T-helper 17 cell (primary cell): Measurements from ENCODE around the gene TEKT2. TPM values are rescaled to one million over a fixed set of nuclear protein-coding genes. Genes with fewer than 3 reads are reported as not detected.
A peak's percentile ranks its signal among the peaks of the same experiment; 100 is the strongest.

ENCODE experiments used
- ATAC-seq: fragments of 150-1000 bp; cut with Tn5 transposase; 2 replicates; pipeline ENCODE4 v1.10.0; 2021; ENCODE audit warnings: mild to moderate bottlenecking, moderate library complexity
- DNase-seq, 3 donors: peaks; one replicate each; pipeline versions ENCODE4 v3.0.0 to v3.0.0-alpha.2; 2020 to 2021
- H3K9me3 ChIP-seq: one replicate; pipeline ENCODE4 v1.7.0; 2013; ENCODE audit warnings: low read length, mild to moderate bottlenecking; ENCODE audit not compliant: control insufficient read depth, poor library complexity, severe bottlenecking
- H3K27ac Mint-ChIP-seq: one replicate; pipeline ENCODE4 v1.8.0; 2022; ENCODE audit warnings: mild to moderate bottlenecking, moderate library complexity, mixed read lengths
- H3K27me3 Mint-ChIP-seq: one replicate; pipeline ENCODE4 v1.8.0; 2022; ENCODE audit warnings: mixed read lengths
- H3K36me3 Mint-ChIP-seq: one replicate; pipeline ENCODE4 v1.8.0; 2022; ENCODE audit warnings: low read depth, mixed read lengths
- H3K4me1 Mint-ChIP-seq: one replicate; pipeline ENCODE4 v1.8.0; 2022; ENCODE audit warnings: mild to moderate bottlenecking, mixed read lengths
- H3K4me3 Mint-ChIP-seq: one replicate; pipeline ENCODE4 v1.8.0; 2022; ENCODE audit warnings: mild to moderate bottlenecking, moderate library complexity, mixed read lengths
- total RNA-seq, 4 donors: library from RNA in 2 of 4; stranded (reverse) in 2 of 4; gene quantifications; one replicate each; pipeline ENCODE4 v1.2.3 and lab custom pipeline; 2022 to 2026

The TEKT2 gene
- total RNA-seq, 2 donors from 2014 or later = 0.29 to 0.30 TPM

DNA sequence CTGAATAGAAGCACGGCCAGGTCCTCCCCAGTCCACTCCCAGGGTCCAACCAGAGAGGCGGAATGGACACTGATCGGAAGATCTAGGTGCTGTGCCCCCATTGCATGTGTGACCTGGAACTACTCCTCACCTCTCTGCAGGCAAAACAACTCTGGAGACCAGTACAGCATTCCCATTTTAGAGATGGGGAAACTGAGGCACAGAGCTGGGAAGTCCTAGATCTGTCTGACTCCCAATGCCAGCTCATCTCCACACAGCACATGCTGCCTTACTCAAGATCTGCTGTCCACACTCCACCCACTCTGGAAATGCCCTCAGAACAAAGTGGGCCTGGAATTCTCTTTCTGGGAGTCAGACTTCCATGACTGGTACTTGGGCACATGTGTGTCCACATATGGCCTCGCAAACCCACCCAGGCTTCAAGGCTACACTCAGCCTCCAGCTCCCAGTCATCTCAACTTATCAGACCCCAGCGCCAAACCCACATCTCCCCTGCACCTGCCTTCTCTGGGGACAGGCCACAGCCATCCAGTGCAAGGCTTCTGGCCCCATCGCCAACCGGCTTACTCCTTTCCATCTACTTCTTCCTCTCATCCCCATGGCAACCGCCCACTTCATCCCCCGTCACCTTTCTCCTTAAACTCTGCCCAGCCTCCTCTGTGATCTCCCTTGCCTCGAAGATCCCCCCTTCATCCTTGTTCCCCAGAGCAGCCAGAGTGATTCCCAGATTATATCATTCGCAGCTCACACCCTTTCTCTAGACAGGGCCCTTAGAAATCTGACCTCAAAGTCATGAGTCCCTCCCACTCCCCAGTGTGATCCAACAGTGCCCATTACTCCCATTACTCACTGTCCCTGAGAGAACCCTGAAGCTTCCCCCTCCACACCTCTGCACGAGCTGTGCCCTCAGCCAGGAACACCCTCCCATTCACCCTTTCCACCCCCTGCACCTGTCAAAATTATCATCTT, 38.5 kb downstream of the TEKT2 start:
- Mint-ChIP-seq H3K36me3 (peaks cover 9% of the 10 kb centered on the region), H3K27ac (no peak overlapping the region), H3K4me3 (no peak overlapping the region), H3K27me3 (peaks cover 51% of the 10 kb centered on the region), H3K4me1 (peaks cover 29% of the 10 kb centered on the region)
- ATAC-seq (no peak), DNase-seq (no peak)
- no peaks in the 10 kb centered on the region for H3K9me3 ChIP-seq

DNA sequence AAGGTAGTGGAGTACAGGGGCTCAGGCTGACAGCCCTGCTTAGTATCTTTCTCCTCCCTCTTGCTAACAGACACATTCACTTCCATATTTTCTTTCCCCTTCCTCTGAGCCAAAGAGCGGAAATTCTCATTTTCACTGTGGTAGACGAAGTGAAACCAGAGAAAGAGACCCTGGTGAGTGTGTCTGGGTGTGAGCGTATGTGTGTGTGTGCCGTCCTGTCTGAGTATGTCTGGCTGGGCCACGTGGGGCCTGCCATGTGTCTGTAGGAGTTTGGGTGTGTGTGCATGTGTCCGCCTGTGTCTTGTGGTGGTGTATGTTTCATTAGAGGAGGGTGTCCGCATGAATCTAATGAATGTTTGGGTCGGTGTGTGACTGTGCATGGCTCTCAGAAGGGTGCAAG, 39.5 kb downstream of the TEKT2 start:
- DNase-seq (no peak), ATAC-seq (peak; percentile 55)
- no peaks in the 10 kb centered on the region for H3K9me3 ChIP-seq
- Mint-ChIP-seq H3K27ac (no peak overlapping the region), H3K4me1 (peaks cover 32% of the 10 kb centered on the region), H3K4me3 (peak overlapping the region; percentile 73), H3K36me3 (peaks cover 9% of the 10 kb centered on the region), H3K27me3 (peaks cover 51% of the 10 kb centered on the region)

DNA sequence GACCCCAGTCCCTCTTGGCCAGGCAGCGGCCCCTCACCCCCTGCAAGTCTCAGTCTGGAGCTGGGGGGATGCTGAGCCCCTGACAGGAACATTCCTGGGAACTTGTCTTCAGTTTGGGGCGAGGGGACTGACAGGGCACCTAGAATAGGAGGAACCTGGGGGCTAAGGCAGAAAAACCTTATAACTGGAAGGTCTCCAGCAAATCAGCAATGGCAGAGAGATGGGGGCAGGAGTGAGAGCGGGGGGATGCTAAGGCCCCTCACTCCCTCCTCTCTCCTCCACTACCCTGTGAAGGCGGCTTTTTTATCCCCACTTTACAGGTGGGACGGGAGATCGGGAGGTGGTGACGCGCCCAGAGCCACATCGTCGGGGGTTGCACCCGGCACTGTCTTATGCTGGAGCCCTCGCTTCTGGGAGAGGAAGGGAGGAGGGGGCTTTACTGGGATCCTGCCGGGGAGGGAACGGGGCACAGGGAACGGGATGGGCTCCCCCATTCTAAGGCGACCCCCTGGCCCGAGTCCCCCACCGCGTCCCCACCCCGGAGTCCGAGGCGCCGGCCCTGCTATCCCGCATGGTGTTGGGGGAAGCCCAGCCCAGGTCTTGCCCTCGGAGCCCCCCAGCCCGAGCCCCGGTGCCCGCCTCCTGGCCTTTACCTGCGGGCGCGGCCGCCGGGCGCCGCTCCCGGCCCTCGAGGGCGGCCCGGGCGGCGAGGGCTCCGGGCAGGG, 40.7 kb downstream of the TEKT2 start:
- Mint-ChIP-seq H3K27me3 (peaks cover 51% of the 10 kb centered on the region), H3K27ac (no peak overlapping the region), H3K4me1 (peaks cover 32% of the 10 kb centered on the region), H3K4me3 (peak overlapping the region; percentile 75), H3K36me3 (peaks cover 9% of the 10 kb centered on the region)
- H3K9me3 ChIP-seq = no peaks in the 10 kb centered on the region
- ATAC-seq (no peak), DNase-seq (no peak)

DNA sequence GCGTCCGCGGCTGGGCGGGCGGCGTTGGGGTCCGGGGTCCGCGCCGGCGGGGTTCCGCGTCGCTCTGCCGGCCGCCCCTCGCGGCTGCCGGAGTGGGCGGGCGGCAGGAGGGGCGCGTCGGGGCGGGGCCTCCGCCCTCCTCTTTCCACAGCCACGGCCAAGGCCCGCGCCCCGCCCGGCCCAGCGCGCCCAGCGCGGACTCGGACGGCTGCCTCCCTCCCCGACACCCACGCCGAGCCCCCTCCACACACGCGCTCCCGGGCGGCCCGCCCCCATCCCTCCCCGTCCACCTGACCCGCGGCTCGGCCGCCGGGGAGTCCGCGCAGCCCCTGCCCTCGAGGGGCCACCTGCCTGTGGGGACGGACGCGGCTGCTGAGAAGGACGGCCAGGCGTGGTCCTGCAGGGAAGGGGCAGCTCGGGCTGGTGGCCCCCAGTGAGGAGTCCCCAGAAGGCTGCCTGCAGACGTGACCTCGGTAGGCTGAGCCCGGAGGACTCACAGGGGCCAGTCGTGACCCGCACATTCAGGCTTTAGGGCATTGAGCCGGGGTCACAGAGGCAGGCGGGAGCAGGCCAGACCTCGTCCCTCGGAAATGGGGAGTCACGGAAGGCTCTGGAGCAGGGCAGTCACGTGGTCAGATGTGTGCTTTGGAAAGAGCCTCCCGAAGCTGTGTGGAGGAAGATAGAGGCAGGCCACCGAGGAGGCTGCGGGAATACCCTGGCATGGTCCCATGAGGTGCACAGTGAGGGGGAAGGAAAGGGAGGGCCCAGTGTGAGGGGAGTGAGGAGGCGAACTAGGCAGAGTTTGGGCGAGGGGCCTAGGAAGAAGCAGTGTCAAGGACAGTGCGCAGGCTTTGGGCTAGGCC, 41.5 kb downstream of the TEKT2 start, which contains the start of gene COL8A2:
Gene COL8A2, minus strand, starts transcription at position 94 of the 863 bp plus-strand sequence. CDS start 24,980 bp downstream, outside the sequence.
- H3K27me3 Mint-ChIP-seq = peaks cover 45% of the 10 kb centered on the region
- no peak for DNase-seq
- peaks cover 32% of the 10 kb centered on the region for H3K4me1 Mint-ChIP-seq
- H3K4me3 Mint-ChIP-seq = peak within 1 kb of the TSS; percentile 78
- H3K27ac Mint-ChIP-seq = no peak within 1 kb of the TSS
- peak; percentile 50 for ATAC-seq
- peaks cover 9% of the 10 kb centered on the region for H3K36me3 Mint-ChIP-seq
- no peaks in the 10 kb centered on the region for H3K9me3 ChIP-seq

DNA sequence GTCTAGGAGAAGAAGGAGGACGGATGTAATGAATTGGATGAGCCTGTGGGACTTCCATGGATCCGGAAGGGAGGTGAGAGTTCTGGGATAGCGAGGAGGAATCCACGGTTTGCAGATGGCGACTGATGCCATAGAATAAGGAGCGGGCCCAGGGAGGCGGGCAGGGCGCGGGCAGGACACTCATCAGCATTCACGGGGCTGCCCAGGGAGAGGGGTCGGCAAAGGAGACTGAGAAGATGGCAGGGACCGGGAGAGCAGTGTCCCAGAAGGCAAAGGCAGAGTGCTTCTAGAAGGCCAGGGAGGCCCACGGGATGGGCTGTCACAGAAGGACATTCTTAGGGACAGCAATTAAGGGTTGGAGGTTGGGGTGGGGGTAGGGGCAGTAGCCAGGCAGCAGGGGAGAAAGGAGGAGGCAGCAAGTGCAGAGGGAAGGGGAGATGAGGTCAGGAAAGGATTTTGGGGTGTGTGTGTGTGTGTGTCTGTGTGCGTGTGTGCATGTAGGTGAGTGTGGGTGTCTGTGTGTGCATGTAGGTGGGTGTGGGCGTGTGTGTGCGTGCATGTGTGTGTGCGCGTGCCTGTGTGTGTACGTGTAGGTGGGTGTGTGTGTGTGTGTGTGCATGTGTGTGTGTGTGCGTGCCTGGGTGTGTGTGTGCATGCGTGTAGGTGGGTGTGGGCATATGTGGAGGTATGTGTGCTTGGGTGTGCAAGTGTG, 42.3 kb downstream of the TEKT2 start:
- DNase-seq (no peak), ATAC-seq (no peak)
- peaks cover 43% of the 10 kb centered on the region for H3K27me3 Mint-ChIP-seq
- no peak overlapping the region for H3K27ac Mint-ChIP-seq
- peak overlapping the region; percentile 78 for H3K4me3 Mint-ChIP-seq
- H3K36me3 Mint-ChIP-seq = peaks cover 9% of the 10 kb centered on the region
- H3K9me3 ChIP-seq = no peaks in the 10 kb centered on the region
- peaks cover 32% of the 10 kb centered on the region for H3K4me1 Mint-ChIP-seq

DNA sequence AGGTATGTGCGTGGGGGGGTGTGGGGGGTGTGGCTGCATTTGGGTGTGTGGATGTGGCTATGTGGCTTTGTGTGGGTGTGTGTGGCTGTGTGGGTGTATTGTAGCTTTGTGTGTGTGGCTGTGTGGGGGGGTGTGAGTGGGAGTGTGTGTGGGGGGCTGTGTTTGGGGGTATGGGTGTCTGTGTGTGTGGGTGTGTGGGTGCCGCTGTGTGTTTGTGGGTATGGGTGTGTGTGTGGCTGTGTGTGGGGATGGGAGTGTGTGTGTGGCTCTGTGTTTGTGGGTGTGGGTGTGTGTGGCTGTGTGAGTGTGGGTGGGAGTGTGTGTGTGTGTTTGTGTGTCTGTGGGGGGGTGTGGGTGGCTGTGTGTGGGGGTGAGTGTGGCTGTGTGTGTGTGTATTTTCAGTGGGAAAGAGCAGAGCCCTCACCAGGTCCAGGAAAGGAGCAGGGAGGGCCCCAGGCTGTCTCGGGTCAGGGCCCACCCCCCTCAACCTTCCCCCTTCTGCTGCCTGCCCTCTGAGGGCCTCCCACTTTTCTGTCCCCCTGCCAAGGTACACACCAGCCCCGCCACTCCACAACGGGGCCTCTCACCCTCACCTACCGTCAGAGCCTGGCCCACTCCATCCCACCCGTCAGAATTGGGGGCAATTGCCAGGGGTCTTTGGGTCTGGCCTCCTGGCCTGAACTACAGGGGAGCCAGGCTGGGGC, 43.1 kb downstream of the TEKT2 start:
- Mint-ChIP-seq H3K4me1 (peaks cover 32% of the 10 kb centered on the region), H3K27me3 (peaks cover 40% of the 10 kb centered on the region), H3K36me3 (peaks cover 9% of the 10 kb centered on the region), H3K27ac (no peak overlapping the region), H3K4me3 (peak overlapping the region; percentile 49)
- ATAC-seq (no peak), DNase-seq (no peak)
- no peaks in the 10 kb centered on the region for H3K9me3 ChIP-seq

DNA sequence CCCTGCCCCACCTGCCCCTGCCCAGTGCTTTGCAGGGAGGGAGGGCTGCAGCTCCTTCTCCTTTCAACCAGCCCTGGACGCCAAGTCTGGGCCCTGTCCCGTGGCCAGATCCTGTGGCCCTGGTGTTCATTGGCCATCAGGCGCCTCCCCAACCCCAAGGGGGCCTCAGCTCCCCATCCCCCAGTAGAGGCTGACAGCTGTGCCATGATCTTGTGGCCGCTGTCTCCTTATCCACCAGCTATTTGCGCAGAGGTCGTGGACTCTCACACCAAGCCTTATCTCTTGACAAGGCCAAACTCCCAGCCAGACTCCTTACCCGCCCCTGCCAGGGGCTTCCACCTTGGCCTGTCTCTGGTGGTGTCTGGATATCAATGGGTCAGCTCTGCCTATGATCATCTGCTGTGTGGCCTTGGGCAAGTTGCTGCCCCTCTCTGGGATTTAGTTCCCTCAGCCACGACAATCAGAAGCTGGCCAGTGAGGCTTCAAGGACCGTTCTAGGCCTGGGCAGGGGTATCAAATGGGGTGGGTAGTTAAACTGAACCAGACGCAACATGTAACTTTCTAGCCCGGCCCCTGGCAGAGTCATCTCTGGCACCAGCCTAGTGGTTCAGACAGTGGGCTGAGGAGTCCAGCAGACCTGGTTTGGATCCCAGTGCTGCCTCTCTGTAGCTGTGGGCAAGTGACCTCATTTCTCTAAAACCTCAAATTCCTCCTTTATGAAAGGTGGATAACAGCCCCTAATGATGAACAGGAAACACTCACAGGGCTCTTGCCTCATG, 44.4 kb downstream of the TEKT2 start:
- Mint-ChIP-seq H3K4me3 (no peak overlapping the region), H3K36me3 (peaks cover 3% of the 10 kb centered on the region), H3K27ac (no peak overlapping the region), H3K27me3 (peaks cover 26% of the 10 kb centered on the region), H3K4me1 (peaks cover 23% of the 10 kb centered on the region)
- DNase-seq = no peak
- no peak for ATAC-seq
- H3K9me3 ChIP-seq = no peaks in the 10 kb centered on the region

DNA sequence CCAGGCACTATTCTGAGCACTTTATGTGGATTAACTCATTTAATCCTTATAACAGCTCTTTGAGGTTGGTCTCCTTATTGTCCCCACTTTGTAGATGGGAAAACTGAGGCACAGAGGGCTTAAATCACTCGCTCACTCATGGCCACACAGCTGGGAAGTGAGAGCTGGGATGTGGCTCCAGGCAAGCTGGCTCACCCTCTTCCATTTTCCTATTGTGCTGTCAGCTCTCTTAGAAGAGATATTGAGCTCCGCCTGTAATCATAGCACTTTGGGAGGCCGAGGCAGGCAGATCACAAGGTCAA, 45.0 kb downstream of the TEKT2 start:
- peaks cover 21% of the 10 kb centered on the region for H3K27me3 Mint-ChIP-seq
- no peak overlapping the region for H3K4me3 Mint-ChIP-seq
- no peaks in the 10 kb centered on the region for H3K36me3 Mint-ChIP-seq
- no peak for DNase-seq
- H3K9me3 ChIP-seq = no peaks in the 10 kb centered on the region
- peaks cover 18% of the 10 kb centered on the region for H3K4me1 Mint-ChIP-seq
- H3K27ac Mint-ChIP-seq = peak overlapping the region; percentile 71
- ATAC-seq = no peak

DNA sequence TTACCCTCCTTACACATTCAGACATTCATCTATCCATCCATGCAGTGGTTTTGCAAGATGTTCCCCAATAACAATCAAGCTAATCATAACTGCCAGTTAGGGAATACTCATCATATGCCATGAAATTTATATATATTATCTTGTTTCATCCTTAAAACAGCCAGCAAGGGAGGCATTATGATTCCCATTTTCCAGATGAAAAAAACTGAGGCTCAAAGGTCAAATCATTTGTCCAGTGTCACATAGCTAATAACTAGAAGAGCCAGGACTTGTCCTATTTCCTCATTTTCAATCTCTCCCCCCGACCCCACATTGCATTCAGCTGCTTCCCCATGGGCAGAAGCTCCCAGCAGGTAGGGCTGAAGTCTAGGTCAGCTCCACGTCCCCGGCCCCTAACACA, 48.1 kb downstream of the TEKT2 start:
- H3K9me3 ChIP-seq = no peaks in the 10 kb centered on the region
- no peak for ATAC-seq
- peaks cover 3% of the 10 kb centered on the region for H3K4me1 Mint-ChIP-seq
- H3K36me3 Mint-ChIP-seq = no peaks in the 10 kb centered on the region
- no peaks in the 10 kb centered on the region for H3K27me3 Mint-ChIP-seq
- H3K27ac Mint-ChIP-seq = no peak overlapping the region
- H3K4me3 Mint-ChIP-seq = no peak overlapping the region
- no peak for DNase-seq

DNA sequence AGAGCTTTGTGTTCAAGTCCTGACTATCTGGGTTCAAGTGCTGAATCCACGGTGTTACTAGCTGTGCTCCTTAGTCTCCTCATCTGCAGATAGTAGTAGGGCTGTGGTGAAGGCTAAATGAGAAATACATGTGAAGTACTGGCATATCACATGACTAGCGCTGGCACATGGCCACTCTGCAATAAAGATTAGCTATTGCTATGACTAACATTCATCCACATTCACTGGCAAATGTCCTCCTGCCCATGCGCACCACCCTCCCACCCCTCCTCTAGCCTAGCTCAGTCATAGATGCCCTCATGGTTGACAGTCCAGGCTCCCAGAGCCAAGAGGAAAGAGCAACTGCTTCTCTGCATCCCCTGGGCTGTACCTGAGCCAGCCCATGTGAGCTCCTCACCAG, 49.6 kb downstream of the TEKT2 start:
- H3K4me1 Mint-ChIP-seq = no peaks in the 10 kb centered on the region
- H3K36me3 Mint-ChIP-seq = peaks cover 2% of the 10 kb centered on the region
- no peak overlapping the region for H3K27ac Mint-ChIP-seq
- DNase-seq = no peak
- no peak overlapping the region for H3K4me3 Mint-ChIP-seq
- ATAC-seq = no peak
- no peaks in the 10 kb centered on the region for H3K27me3 Mint-ChIP-seq
- H3K9me3 ChIP-seq = no peaks in the 10 kb centered on the region

DNA sequence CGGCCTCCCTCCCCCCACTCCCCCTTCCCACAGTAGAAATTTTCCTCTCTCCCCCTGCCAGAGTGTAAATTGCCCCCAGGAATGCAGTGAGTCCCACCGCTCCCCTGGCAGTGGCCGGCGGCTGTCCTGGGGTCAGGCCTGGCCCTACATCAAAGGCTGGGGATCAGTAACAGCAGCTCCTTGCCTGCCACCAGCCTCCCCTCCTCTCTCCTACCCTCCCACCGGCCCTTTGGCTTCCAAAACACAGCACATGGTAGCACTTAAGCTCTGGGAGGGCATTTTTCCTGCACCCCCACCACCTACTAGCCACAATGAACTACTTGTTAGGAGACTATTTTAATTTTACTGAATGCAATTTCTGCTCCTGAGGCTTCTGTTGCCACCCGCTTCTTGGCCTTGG, 50.1 kb downstream of the TEKT2 start:
- Mint-ChIP-seq H3K4me3 (no peak overlapping the region), H3K27ac (no peak overlapping the region), H3K4me1 (no peaks in the 10 kb centered on the region), H3K36me3 (peaks cover 2% of the 10 kb centered on the region), H3K27me3 (no peaks in the 10 kb centered on the region)
- DNase-seq (no peak), ATAC-seq (no peak)
- no peaks in the 10 kb centered on the region for H3K9me3 ChIP-seq
